Adrenal gland (tissue), 5 donors: ENCODE data around the gene TPI1.
"Not testable (repeated sequence)": the region's sequence is repeated elsewhere in the genome, so short reads cannot be mapped to it uniquely, and the experiment has no call there.

Experiments
- CTCF ChIP-seq, 6 experiments: fragments of 450-650 bp in 4 of 6; fragments of 200-600 bp in 2 of 6; sonication (generic) in 1 of 6; IDR thresholded peaks; 1 replicate in 5 of 6; 2 replicates in 1 of 6; pipeline versions ENCODE4 v1.5.1 to v1.8.0; 2016 to 2021; ENCODE audit warnings: antibody characterized with exemption in 6 of 6, mild to moderate bottlenecking in 2 of 6, moderate library complexity in 1 of 6
- POLR2A ChIP-seq, 2 donors: fragments of 450-650 bp; IDR thresholded peaks; one replicate each; pipeline ENCODE4 v1.6.1; 2017; ENCODE audit warnings: antibody characterized with exemption in 2 of 2, mild to moderate bottlenecking in 2 of 2, moderate library complexity in 1 of 2
- donor health status: DM: no; HTN: no; CAD: no.

GRCh38 chr12:6889775-6890573 lies 22.6 kb downstream of the TPI1 start:
- TF ChIP-seq CTCF, POLR2A (IDR thresholded peaks at IDR 0.05): not testable (repeated sequence)
